Testis (tissue), 3 donors: ENCODE measurements around the gene SLCO3A1. TPM values are rescaled to one million over a fixed set of nuclear protein-coding genes. Genes with fewer than 3 reads are reported as not detected.

ENCODE experiments used
- DNase-seq: peaks from one replicate; pipeline ENCODE4 v3.0.0-alpha.2; 2019
- H3K27ac ChIP-seq, 2 donors: fragments of 200-600 bp; sonication (generic); one replicate each; pipeline ENCODE4 v1.5.1; 2019
- H3K27me3 ChIP-seq: fragments of 200-600 bp; sonication (generic); one replicate; pipeline ENCODE4 v1.5.1; 2019
- H3K36me3 ChIP-seq: fragments of 200-600 bp; sonication (generic); one replicate; pipeline ENCODE4 v1.5.1; 2017; ENCODE audit warnings: low read depth; ENCODE audit errors: missing control alignments
- H3K4me1 ChIP-seq: fragments of 200-600 bp; sonication (generic); one replicate; pipeline ENCODE4 v1.5.1; 2019
- H3K4me3 ChIP-seq, 2 donors: fragments of 200-600 bp; sonication (generic); one replicate each; pipeline ENCODE4 v1.5.1; 2017 to 2019
- H3K9me3 ChIP-seq: fragments of 200-600 bp; sonication (generic); one replicate; pipeline ENCODE4 v1.5.1; 2017
- POLR2A ChIP-seq: fragments of 450-650 bp; IDR thresholded peaks from one replicate; pipeline ENCODE4 v1.6.1; 2017; ENCODE audit warnings: antibody characterized with exemption, mild to moderate bottlenecking, moderate library complexity
- WGBS, 2 donors: methylation state at CpG; one replicate each; pipeline ENCODE4 v1.1.5; 2018; 5-methylcytosine and 5-hydroxymethylcytosine counted together
- intact Hi-C: fragments of 100-400 bp; cut with DNase I; formaldehyde crosslinking; loops from one replicate; pipeline ENCODE4 v1.15.1; 2023; ENCODE audit warnings: low total_unique reads
- polyA plus RNA-seq: library from polyadenylated mRNA; stranded (reverse); fragments of 350-450 nt; fragmentation: Illumina TruSeq; extraction: RNeasy Lipid Tissue Mini Kit (QIAGEN cat#74804); gene quantifications from one replicate; pipeline ENCODE4 v1.2.3, GENCODE V29; 2014; ENCODE audit warnings: low read depth, low replicate concordance; ENCODE audit not compliant: insufficient read depth
- total RNA-seq, 2 donors: library from RNA; depleted of rRNA; stranded (reverse); fragments of >200 nt; gene quantifications; one replicate each; pipeline ENCODE4 v1.2.3, GENCODE V29; 2016
- TF ChIP-seq, protein P1 (sequence below), 3 experiments: fragments of 450-650 bp in 2 of 3; fragments of 200-600 bp in 1 of 3; sonication (generic) in 1 of 3; IDR thresholded peaks; one replicate each; pipeline ENCODE4 v1.5.1; 2016 to 2019; ENCODE audit warnings: antibody characterized with exemption in 3 of 3, mild to moderate bottlenecking in 2 of 3, moderate library complexity in 1 of 3

SLCO3A1 gene
- total and polyA plus RNA-seq, 3 donors from 2014 or later, result 76.3 to 144 (median 77.2) TPM

DNA sequence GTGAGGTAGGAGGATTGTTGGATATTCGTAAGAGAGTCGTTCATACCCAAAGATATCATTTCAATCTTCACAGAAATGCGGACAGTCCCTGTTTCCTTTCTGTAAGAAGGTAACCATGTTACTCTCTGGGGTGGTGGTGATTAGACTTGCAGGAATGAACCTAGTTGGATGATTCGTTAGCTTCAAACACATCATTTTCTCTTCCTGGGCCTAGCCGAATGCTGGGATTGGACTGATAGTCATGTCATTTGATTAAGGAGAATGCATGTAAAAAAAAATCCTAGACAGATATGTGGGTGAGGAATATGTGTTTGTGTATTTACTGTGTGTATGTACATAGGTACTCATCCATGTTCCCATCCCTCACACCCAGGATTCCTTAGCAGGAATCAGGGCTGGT is 12.4 kb downstream of the SLCO3A1 start:
- Histone ChIP-seq H3K27me3 (no peaks in the 10 kb centered on the region), H3K4me1 (peaks cover 45% of the 10 kb centered on the region), H3K36me3 (no peaks in the 10 kb centered on the region), H3K27ac (peak overlapping the region; percentile 70 to 84), H3K9me3 (no peaks in the 10 kb centered on the region), H3K4me3 (no peak overlapping the region)
- no peak for TF ChIP-seq POLR2A
- no peak for DNase-seq
- intact Hi-C loops, result no loop called here
- 53 to 62% methylated on average over 5 of the region's 5 CpGs for whole genome bisulfite sequencing, 2 donors

DNA sequence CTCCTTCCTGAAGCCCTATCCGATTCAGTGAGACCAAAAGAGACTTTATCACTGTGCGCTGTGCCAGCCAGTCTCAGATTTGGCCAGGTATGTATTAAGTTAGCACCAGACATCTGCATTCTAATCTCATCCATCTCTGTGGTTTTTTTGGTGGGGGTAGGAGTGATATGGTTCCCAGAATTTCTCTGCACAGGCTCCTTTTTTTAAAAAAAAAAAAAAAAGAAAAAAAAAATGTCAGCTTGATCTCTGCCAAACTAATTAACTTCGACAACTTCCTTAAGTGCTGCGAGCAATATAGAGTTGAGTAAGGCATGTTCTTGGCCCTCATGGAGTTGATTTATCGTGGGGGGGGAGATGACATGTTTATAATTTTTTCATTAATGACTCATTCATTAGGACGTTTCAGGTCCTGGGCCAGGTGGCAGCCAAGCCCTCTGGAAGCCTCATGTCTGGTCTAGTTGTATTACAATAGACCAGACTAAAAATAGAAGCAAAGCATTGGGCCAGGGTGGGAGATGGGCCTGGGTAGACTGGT is 12.9 kb downstream of the SLCO3A1 start:
- H3K27ac ChIP-seq, result peak overlapping the region; percentile 70 to 84
- WGBS, 2 donors, result 43 to 64% methylated on average over 6 of the region's 6 CpGs
- DNase-seq, result no peak
- no peaks in the 10 kb centered on the region for H3K36me3 ChIP-seq
- peaks cover 45% of the 10 kb centered on the region for H3K4me1 ChIP-seq
- H3K9me3 ChIP-seq, result no peaks in the 10 kb centered on the region
- intact Hi-C loops, result no loop called here
- no peak for TF ChIP-seq POLR2A
- TF ChIP-seq, protein P1, sequence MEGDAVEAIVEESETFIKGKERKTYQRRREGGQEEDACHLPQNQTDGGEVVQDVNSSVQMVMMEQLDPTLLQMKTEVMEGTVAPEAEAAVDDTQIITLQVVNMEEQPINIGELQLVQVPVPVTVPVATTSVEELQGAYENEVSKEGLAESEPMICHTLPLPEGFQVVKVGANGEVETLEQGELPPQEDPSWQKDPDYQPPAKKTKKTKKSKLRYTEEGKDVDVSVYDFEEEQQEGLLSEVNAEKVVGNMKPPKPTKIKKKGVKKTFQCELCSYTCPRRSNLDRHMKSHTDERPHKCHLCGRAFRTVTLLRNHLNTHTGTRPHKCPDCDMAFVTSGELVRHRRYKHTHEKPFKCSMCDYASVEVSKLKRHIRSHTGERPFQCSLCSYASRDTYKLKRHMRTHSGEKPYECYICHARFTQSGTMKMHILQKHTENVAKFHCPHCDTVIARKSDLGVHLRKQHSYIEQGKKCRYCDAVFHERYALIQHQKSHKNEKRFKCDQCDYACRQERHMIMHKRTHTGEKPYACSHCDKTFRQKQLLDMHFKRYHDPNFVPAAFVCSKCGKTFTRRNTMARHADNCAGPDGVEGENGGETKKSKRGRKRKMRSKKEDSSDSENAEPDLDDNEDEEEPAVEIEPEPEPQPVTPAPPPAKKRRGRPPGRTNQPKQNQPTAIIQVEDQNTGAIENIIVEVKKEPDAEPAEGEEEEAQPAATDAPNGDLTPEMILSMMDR (IDR thresholded peaks at IDR 0.05), result no peak
- H3K27me3 ChIP-seq, result no peaks in the 10 kb centered on the region
- no peak overlapping the region for H3K4me3 ChIP-seq

DNA sequence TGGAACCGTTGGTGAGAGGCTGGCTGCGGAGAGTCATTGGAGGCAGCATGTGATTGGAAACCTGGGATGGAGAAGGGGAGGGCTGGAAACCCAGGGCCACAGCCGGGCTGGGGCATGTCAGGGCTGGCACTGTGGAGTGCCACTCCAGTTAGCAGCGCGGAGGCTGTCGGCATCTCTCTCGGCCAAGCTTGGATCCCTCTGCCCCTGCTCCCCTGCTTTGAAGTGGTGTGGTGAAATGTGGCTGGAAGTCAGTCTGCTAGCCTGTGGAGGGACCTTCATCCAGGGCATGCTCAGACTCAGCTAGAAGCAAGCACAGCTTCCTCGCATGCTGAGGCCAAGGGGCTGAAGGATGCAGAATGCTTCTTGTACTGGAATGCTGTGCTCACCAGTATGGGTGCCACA is 13.5 kb downstream of the SLCO3A1 start:
- H3K27me3 ChIP-seq, result no peaks in the 10 kb centered on the region
- H3K4me1 ChIP-seq, result peaks cover 45% of the 10 kb centered on the region
- H3K4me3 ChIP-seq, result no peak overlapping the region
- H3K27ac ChIP-seq, result peak overlapping the region; percentile 63 to 84
- intact Hi-C loops, result no loop called here
- DNase-seq, result no peak
- WGBS, 2 donors, result 34 to 53% methylated on average over 8 of the region's 8 CpGs
- no peaks in the 10 kb centered on the region for H3K9me3 ChIP-seq
- no peaks in the 10 kb centered on the region for H3K36me3 ChIP-seq
- TF ChIP-seq, protein P1 (IDR thresholded peaks at IDR 0.05), result no peak
- TF ChIP-seq POLR2A, result no peak

DNA sequence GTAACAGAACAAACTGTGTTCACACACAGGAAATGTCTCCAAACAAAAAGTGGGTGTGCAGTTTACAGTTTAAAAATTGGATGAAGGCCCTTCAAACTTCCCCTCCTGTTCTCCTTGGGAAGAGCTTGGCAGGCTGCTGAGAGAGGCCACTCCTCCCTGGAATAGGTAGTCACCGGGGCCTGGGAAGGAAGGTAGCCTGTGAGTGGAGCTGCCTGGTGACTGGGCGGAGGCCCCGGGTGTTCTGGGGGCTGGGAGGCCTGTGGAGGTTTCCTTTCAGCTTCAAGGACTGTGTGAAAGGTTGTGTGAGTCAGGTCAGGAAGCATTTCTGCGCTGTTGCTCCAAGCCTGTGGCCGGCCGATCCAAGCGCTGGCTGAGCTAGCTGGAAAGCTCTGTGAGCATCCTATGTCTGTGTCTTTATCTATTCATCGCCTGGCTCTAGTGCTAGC is 14.1 kb downstream of the SLCO3A1 start:
- DNase-seq, result peak; percentile 60
- no peaks in the 10 kb centered on the region for H3K27me3 ChIP-seq
- peaks cover 45% of the 10 kb centered on the region for H3K4me1 ChIP-seq
- no peaks in the 10 kb centered on the region for H3K9me3 ChIP-seq
- H3K27ac ChIP-seq, result peak overlapping the region; percentile 63 to 84
- 20 to 33% methylated on average over 7 to 8 of the region's 8 CpGs for WGBS, 2 donors
- intact Hi-C loops, result no loop called here
- H3K4me3 ChIP-seq, result no peak overlapping the region
- H3K36me3 ChIP-seq, result no peaks in the 10 kb centered on the region
- TF ChIP-seq, protein P1 (IDR thresholded peaks at IDR 0.05), result no peak
- no peak for TF ChIP-seq POLR2A

DNA sequence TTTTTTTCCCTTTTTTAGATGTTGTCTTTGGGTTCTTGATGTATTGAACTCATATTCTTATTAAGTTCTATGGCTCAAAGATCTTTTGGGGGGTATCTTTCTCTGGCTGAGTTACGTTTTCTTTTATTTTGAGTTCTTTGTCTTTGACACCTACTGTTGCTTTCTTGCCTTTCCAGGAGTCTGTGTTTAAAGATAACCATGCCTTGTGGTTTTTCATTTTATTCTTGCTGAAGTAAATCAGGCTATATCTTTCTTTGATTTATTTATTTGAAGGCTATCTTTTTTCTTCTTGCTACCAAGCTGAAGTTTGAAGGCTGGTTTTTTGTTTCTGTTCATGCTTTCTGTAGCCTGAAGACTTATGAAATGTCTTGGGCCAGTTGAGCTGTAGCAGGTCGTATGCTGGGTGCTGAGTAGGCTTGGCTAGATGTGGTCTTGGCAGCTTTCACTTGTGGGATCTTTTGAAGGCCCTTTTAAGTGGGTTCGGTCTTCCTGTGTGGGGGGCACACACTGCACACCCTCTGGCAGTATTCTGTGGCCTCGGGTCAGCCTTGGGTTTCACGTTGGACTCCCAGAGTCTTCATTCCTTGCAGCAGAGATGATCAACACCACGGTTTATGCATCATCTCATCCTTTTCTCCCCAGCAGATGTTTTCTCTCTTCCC is 17.5 kb downstream of the SLCO3A1 start:
- Histone ChIP-seq H3K27ac (peak overlapping the region in 1 of 2 donors; percentile 23), H3K27me3 (no peaks in the 10 kb centered on the region), H3K4me1 (peaks cover 21% of the 10 kb centered on the region), H3K4me3 (no peak overlapping the region), H3K9me3 (no peaks in the 10 kb centered on the region), H3K36me3 (no peaks in the 10 kb centered on the region)
- TF ChIP-seq, protein P1 (IDR thresholded peaks at IDR 0.05), result no peak
- TF ChIP-seq POLR2A, result no peak
- no peak for DNase-seq
- intact Hi-C loops, result no loop called here
- 83 to 84% methylated on average over 6 of the region's 6 CpGs for WGBS, 2 donors
